B cell (primary cell): ENCODE measurements around the gene ZFAND2A.

ENCODE experiments used
- EZH2 ChIP-seq: IDR thresholded peaks from 2 replicates; pipeline ENCODE4 v1.6.1; 2012; ENCODE audit warnings: borderline replicate concordance, low read depth, mild to moderate bottlenecking, moderate library complexity, low read length; ENCODE audit not compliant: insufficient read depth, poor library complexity, severe bottlenecking
- TF ChIP-seq, protein P1 (sequence below): fragments of 200-600 bp; IDR thresholded peaks from one replicate; pipeline ENCODE4 v1.8.0; 2022; ENCODE audit warnings: antibody characterized with exemption, mild to moderate bottlenecking

DNA sequence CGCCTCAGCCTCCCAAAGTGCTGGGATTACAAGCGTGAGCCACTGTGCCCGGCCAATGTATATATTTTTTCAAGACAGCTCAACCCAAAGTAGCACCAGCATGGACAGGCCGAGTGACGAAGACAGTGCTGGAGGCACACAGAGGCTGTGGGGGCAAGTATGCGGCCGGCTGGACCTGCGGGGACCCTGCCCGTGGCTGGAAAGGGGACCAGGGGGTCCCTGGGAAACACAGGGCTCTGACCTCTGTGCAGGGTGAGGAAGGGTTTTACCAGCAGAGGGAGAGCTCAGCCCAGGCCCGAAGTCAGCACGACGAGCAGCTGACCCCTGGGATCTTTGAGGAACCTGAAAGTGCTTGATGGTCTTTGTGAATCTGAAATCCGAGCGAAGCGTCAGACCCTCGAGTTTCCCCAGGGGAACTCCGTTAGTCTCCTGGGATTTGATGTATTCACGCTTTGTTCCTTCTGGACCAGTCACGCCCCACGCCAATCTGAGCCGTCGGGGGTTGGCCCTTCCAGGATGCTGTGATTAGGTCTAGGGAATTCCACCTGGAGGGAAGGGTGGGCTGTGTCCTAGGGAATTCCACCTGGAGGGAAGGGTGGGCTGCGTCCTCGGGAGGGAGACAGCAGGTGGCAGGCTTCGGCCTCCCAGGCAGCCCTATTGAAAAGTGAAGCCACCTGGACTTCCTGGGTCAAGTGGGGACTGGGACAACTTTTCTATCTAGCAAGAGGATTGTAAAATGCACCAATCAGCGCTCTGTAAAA lies 10.9 kb upstream of the ZFAND2A start:
- TF ChIP-seq, protein P1, sequence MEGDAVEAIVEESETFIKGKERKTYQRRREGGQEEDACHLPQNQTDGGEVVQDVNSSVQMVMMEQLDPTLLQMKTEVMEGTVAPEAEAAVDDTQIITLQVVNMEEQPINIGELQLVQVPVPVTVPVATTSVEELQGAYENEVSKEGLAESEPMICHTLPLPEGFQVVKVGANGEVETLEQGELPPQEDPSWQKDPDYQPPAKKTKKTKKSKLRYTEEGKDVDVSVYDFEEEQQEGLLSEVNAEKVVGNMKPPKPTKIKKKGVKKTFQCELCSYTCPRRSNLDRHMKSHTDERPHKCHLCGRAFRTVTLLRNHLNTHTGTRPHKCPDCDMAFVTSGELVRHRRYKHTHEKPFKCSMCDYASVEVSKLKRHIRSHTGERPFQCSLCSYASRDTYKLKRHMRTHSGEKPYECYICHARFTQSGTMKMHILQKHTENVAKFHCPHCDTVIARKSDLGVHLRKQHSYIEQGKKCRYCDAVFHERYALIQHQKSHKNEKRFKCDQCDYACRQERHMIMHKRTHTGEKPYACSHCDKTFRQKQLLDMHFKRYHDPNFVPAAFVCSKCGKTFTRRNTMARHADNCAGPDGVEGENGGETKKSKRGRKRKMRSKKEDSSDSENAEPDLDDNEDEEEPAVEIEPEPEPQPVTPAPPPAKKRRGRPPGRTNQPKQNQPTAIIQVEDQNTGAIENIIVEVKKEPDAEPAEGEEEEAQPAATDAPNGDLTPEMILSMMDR, result no peak
- TF ChIP-seq EZH2, result no peak
